HG03432 (cell line): ENCODE data around the gene SMARCC2.
A peak's percentile ranks its signal among the peaks of the same experiment; 100 is the strongest.

ENCODE experiments used
- ATAC-seq: cut with Tn5 transposase; IDR thresholded peaks from one replicate; pipeline ENCODE4 v1.9.1; 2021; ENCODE audit warnings: mild to moderate bottlenecking, moderate library complexity; ENCODE audit not compliant: unreplicated experiment

Gene SMARCC2

GRCh38 chr12:56152756-56153677 is 36.3 kb downstream of the SMARCC2 start:
- no peak for ATAC-seq

GRCh38 chr12:56152132-56152755 is 37.0 kb downstream of the SMARCC2 start, which contains the start of gene MYL6B:
Gene MYL6B, plus strand, starts transcription at chr12:56152587. Its CDS starts 1,332 bp downstream, at chr12:56153919.
- ATAC-seq = peak; percentile 89

- peak; percentile 47 for ATAC-seq
Measured at GRCh38 chr12:56151672-56152131, 37.6 kb downstream of the SMARCC2 start.

- no peak for ATAC-seq
Measured at GRCh38 chr12:56150563-56150962, 38.7 kb downstream of the SMARCC2 start.

GRCh38 chr12:56146492-56147460 is 42.5 kb downstream of the SMARCC2 start:
- no peak for ATAC-seq

- ATAC-seq = no peak
Measured at GRCh38 chr12:56145217-56145616, 44.1 kb downstream of the SMARCC2 start.

- ATAC-seq = no peak
Measured at GRCh38 chr12:56143870-56144269, 45.4 kb downstream of the SMARCC2 start.

- no peak for ATAC-seq
Measured at GRCh38 chr12:56143217-56143616, 46.1 kb downstream of the SMARCC2 start.

GRCh38 chr12:56141946-56142784 is 47.1 kb downstream of the SMARCC2 start:
- ATAC-seq = no peak

- ATAC-seq = no peak
Measured at GRCh38 chr12:56137853-56138571, 51.3 kb downstream of the SMARCC2 start.

- ATAC-seq = no peak
Measured at GRCh38 chr12:56134897-56135296, 54.4 kb downstream of the SMARCC2 start.

GRCh38 chr12:56130876-56131275 is 58.4 kb downstream of the SMARCC2 start:
- ATAC-seq = no peak

GRCh38 chr12:56129942-56130495 is 59.3 kb downstream of the SMARCC2 start:
- ATAC-seq = no peak

GRCh38 chr12:56129206-56129941 is 59.9 kb downstream of the SMARCC2 start:
- peak; percentile 38 for ATAC-seq

- ATAC-seq = no peak
Measured at GRCh38 chr12:56128670-56129205, 60.5 kb downstream of the SMARCC2 start.

- ATAC-seq = peak; percentile 90
Measured at GRCh38 chr12:56127888-56128669, 61.2 kb downstream of the SMARCC2 start, which contains the start of gene ESYT1. Gene ESYT1, plus strand, starts transcription at chr12:56128267. Its CDS starts 53 bp downstream, at chr12:56128320.

- ATAC-seq = no peak
Measured at GRCh38 chr12:56127485-56127887, 61.8 kb downstream of the SMARCC2 start.
